Ovary (tissue), 3 donors: ENCODE data around the gene SLC4A2.

Experiments
- EP300 ChIP-seq: sonication (generic); formaldehyde crosslinking; IDR thresholded peaks from one replicate; pipeline ENCODE4 v1.6.1; 2017; ENCODE audit warnings: antibody characterized with exemption
- POLR2A ChIP-seq: fragments of 450-650 bp; IDR thresholded peaks from one replicate; pipeline ENCODE4 v1.6.1; 2017; ENCODE audit warnings: antibody characterized with exemption, mild to moderate bottlenecking, moderate library complexity
- TF ChIP-seq, protein P1 (sequence below), 3 donors: fragments of 450-650 bp in 2 of 3; fragments of 200-600 bp in 1 of 3; IDR thresholded peaks; one replicate each; pipeline versions ENCODE4 v1.5.1 to v1.8.0; 2016 to 2022; ENCODE audit warnings: antibody characterized with exemption in 3 of 3, mild to moderate bottlenecking in 1 of 3
- donor health status: DM: no; HTN: no; CAD: no.

GRCh38 chr7:151099486-151100211 lies 40.3 kb downstream of the SLC4A2 start:
- TF ChIP-seq, protein P1, sequence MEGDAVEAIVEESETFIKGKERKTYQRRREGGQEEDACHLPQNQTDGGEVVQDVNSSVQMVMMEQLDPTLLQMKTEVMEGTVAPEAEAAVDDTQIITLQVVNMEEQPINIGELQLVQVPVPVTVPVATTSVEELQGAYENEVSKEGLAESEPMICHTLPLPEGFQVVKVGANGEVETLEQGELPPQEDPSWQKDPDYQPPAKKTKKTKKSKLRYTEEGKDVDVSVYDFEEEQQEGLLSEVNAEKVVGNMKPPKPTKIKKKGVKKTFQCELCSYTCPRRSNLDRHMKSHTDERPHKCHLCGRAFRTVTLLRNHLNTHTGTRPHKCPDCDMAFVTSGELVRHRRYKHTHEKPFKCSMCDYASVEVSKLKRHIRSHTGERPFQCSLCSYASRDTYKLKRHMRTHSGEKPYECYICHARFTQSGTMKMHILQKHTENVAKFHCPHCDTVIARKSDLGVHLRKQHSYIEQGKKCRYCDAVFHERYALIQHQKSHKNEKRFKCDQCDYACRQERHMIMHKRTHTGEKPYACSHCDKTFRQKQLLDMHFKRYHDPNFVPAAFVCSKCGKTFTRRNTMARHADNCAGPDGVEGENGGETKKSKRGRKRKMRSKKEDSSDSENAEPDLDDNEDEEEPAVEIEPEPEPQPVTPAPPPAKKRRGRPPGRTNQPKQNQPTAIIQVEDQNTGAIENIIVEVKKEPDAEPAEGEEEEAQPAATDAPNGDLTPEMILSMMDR (IDR thresholded peaks at IDR 0.05), result no peak
- TF ChIP-seq POLR2A (no peak), EP300 (no peak)
